Activated CD4-positive, alpha-beta T cell treated with anti-CD3 and anti-CD28 coated beads, Interleukin-2, amount 50 U/mL, for 24 hours (primary cell): Measurements from ENCODE around the gene DLG5.

ENCODE experiments used
- DNase-seq, 2 donors: peaks; one replicate each; pipeline ENCODE4 v3.0.0-alpha.2; 2020; ENCODE audit warnings: low read depth in 1 of 2, low spot score in 1 of 2

The DLG5 gene

GRCh38 chr10:77892021-77892739 lies 34.4 kb downstream of the DLG5 start:
- DNase-seq: no peak

- DNase-seq: no peak
Observed at GRCh38 chr10:77890097-77890496, 36.5 kb downstream of the DLG5 start.

- no peak for DNase-seq
Observed at GRCh38 chr10:77889277-77889903, 37.2 kb downstream of the DLG5 start.

- DNase-seq: no peak
Observed at GRCh38 chr10:77888356-77888703, 38.2 kb downstream of the DLG5 start.

- DNase-seq: no peak
Observed at GRCh38 chr10:77887631-77888355, 38.8 kb downstream of the DLG5 start.

GRCh38 chr10:77886795-77887355 lies 39.7 kb downstream of the DLG5 start:
- DNase-seq: no peak

GRCh38 chr10:77884181-77884580 lies 42.4 kb downstream of the DLG5 start:
- DNase-seq: no peak

GRCh38 chr10:77881636-77882035 lies 44.9 kb downstream of the DLG5 start:
- DNase-seq: no peak

- no peak for DNase-seq
Observed at GRCh38 chr10:77881222-77881621, 45.3 kb downstream of the DLG5 start.

GRCh38 chr10:77879710-77880109 lies 46.8 kb downstream of the DLG5 start:
- no peak for DNase-seq

GRCh38 chr10:77879065-77879464 lies 47.5 kb downstream of the DLG5 start:
- DNase-seq: no peak

- DNase-seq: no peak
Observed at GRCh38 chr10:77877441-77878344, 48.9 kb downstream of the DLG5 start.

- no peak for DNase-seq
Observed at GRCh38 chr10:77875730-77876129, 50.8 kb downstream of the DLG5 start.

GRCh38 chr10:77874872-77875271 lies 51.7 kb downstream of the DLG5 start:
- DNase-seq: no peak

GRCh38 chr10:77873536-77874380 lies 52.8 kb downstream of the DLG5 start:
- DNase-seq: no peak

- DNase-seq: no peak
Observed at GRCh38 chr10:77872947-77873535, 53.5 kb downstream of the DLG5 start.

- DNase-seq: no peak
Observed at GRCh38 chr10:77872151-77872946, 54.2 kb downstream of the DLG5 start.

GRCh38 chr10:77869626-77870420 lies 56.7 kb downstream of the DLG5 start:
- DNase-seq: no peak
